Stimulated activated CD4-positive, alpha-beta T cell treated with anti-CD3 and anti-CD28 coated beads, Interleukin-4, amount 100 ng/mL, for 1 hour (primary cell): ENCODE data around the gene SMAD4.
"Not testable (repeated sequence)": the region's sequence is repeated elsewhere in the genome, so short reads cannot be mapped to it uniquely, and the experiment has no call there.

Experiments used
- DNase-seq: peaks from one replicate; pipeline ENCODE4 v3.0.0-alpha.2; 2020

SMAD4 gene

DNA sequence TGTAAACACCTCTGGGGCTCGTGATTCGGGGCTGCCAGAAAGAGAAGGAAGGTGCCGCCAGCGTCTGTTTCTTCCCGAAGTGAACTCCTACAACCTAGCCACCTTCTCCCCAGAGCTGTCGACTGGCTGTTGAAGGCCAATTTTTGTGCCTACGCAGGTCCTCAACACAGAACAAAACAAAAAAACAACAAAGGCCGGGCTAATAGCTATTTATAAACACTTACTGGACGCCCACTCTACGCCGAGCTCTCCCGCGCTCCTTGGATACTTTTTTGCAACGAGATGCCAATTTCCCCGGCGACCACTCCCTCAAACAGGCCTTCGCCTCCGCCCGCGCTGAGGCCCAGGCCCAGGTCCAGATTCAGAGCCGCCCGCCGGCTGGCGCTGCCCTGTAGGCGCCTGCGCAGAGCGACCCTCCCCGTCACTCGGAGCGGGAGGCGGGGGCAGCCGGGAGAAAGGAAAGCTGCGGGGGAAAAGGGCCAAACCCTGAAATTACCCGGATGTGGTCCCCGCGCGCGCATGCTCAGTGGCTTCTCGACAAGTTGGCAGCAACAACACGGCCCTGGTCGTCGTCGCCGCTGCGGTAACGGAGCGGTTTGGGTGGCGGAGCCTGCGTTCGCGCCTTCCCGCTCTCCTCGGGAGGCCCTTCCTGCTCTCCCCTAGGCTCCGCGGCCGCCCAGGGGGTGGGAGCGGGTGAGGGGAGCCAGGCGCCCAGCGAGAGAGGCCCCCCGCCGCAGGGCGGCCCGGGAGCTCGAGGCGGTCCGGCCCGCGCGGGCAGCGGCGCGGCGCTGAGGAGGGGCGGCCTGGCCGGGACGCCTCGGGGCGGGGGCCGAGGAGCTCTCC lies at the start of gene SMAD4:
SMAD4 (plus strand) TSS at position 520 of the 843 bp plus-strand sequence. CDS start 16,834 bp downstream, outside the sequence.
- peak; percentile 99 for DNase-seq

DNA sequence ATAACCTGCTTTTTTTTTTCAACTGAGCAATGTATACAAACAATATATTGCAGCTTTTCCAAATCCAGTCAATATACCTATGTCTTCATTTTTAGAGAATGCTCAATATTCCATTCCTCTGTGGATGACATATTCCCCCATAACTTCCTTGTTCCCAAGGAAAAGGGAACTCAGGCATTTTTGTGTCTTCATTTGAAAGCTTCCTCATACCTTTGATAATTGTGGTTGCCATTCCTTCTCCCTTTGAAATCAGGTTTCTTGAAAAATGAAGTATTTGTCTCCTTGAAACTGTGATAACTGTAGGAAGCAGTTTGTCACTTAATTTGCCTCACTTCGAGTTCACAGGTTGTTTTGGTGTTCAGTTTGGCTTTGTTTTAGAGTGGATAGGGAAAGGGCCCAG lies 48.6 kb upstream of the SMAD4 start:
- DNase-seq: no peak

DNA sequence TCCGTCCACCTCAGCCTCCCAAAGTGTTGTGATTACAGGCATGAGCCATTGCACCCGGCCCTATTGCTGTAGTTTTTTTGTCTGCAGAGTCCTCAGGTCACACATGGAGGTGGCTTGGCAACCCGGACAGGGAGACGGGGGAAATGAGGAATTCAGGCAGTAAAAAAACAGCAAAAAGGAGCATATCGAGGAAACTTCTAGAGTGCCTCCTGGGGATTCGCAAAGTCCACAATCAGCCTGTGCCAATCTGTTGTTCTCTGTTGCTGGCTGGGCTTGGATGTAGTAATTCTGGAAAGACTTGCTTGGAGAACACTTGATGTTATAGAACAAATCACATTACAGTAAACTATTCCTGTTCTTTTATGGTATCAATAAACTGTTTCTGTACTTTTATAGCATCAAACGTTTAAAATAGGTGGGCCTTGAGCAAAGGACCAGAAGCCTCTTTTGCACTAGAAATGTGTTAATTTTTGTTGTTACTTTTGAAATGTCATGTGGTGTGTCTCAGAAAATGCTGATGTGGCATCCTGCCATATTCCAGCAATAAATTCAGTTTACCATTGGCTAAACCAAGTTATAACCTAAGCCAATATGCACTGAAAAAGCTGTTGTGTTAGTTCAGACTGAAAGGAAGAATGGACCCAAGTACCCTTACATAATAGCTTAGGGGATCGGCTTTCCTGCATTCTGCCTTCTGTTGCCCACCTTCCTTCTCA lies 47.8 kb upstream of the SMAD4 start:
- DNase-seq: no peak

DNA sequence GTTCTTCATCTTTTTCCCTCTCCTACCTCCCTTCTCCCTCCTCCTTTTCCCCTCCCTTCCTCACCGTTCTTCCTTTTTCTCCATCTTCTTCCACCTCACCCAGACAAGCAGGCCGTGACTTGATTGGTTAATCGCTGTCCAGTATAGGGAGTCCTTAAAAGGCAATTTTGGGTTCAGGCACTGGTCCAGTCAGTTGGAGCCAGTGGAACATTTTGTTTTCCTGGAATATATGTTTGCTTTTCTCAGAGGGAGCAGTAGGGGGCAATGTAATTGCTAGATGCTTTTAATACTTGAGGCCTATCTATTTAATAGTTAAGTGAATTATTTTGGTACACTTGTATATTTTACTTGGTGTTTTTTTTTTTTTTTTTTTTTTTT lies 47.2 kb upstream of the SMAD4 start:
- DNase-seq: no peak

DNA sequence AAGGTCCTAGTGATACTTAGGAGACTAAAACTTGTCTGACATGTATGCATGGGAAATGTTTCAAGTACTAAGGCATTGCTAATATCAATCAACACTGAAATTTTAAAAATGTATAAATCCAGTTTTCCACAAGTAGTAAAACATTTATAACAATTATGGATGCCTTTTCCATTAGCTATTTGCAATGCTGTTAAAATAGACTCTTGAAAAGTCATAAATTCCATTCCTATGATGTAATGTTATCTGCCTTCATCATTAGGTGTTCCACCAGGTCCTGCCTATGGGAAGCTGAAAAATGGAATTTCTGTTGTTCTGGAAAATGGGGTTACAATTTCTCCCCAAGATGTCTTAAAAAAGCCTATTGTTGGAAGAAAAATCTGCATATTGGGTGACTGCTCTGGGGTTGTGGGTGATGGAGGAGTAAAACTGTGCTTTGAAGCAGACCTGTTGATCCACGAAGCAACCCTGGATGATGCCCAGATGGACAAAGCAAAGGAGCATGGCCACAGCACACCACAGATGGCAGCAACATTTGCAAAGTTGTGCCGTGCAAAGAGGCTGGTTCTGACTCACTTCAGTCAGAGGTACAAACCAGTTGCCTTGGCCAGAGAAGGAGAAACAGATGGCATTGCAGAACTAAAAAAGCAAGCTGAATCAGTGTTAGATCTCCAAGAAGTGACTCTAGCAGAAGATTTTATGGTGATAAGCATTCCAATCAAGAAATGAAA lies 43.5 kb upstream of the SMAD4 start:
- DNase-seq: no peak

DNA sequence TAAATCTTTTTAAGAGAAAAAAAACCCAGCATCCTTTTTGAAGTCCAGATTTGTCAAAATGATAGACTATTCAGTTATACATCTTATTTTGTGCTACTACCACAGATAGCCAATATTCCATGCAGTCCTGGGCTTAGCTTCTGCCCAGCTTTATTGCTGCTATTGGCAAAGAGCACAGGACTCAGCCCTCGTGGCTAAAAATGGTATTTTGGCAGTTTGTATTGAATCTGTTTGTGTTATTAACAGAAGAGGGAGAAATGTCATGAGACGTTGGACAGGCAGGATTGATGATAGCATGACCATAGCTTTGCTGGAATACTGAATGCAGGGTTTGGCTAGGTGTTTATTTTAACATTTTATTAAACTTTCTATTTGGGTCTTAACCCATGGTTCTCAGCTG lies 42.8 kb upstream of the SMAD4 start:
- DNase-seq: no peak

DNA sequence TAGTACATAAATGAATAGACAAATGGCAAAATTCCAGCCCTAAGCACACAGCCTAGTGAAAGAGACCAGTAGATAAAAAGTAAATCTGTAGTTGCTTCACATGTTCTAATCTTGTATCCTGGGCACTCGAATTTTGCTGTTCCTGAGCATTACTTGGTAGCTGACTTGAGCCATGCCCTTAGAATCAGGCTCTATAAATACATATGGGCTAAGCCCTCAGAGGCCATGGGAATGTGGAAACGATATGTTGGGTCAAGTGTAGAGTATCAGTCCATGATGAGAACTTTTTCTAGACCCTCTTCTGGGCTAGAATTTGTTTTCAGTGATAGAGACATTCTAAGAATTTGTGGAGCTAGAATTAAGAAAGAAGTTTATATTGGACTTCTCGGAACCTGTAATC lies 40.3 kb upstream of the SMAD4 start:
- DNase-seq: no peak

DNA sequence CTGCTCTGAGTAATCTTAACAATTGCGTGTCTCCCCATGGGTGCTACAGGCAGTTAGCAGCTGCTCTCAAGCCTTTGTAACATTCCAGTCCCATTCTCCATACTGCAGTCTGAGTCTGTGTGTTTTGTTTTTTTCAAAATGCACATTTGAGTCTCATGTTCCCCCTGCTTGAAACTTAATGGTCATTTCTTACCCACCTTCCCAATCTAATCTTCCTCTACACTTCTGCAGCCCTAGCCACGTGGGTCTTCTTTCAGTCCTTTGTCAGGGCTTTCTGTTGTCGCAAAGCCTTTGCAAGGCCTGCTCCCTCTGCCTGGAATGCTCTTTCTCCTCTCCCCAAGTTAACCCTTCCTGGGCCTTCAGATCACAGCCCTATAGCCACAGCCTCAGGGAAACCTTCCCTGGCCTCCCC lies 37.7 kb upstream of the SMAD4 start:
- no peak for DNase-seq

DNA sequence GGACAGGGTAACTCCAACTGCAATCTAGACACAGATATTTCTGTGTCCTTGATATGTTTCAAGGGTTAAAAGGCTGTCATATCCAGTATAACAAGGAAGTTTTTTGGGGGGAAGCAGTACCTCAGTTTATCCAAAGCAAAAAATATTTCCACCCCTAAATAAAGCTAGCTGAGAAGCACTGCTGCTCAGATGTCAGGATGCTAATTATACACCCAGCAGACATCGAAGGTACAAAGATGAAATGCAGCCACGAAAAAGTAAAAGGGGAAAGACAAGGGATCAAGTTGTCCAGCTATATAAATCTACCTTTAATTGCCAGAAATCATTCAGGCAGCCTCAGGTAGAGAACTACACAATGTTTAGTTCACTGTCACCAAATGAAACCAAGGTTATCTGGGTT lies 36.0 kb upstream of the SMAD4 start:
- no peak for DNase-seq

DNA sequence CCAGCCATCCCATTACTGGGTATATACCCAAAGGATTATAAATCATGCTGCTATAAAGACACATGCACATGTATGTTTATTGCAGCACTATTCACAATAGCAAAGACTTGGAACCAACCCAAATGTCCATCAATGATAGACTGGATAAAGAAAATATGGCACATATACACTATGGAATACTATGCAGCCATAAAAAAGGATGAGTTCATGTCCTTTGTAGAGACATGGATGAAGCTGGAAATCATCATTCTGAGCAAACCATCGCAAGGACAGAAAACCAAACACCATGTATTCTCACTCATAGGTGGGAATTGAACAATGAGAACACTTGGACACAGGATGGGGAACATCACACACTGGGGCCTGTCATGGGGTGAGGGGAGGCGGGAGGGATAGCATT lies 26.8 kb upstream of the SMAD4 start:
- not testable (repeated sequence) for DNase-seq

DNA sequence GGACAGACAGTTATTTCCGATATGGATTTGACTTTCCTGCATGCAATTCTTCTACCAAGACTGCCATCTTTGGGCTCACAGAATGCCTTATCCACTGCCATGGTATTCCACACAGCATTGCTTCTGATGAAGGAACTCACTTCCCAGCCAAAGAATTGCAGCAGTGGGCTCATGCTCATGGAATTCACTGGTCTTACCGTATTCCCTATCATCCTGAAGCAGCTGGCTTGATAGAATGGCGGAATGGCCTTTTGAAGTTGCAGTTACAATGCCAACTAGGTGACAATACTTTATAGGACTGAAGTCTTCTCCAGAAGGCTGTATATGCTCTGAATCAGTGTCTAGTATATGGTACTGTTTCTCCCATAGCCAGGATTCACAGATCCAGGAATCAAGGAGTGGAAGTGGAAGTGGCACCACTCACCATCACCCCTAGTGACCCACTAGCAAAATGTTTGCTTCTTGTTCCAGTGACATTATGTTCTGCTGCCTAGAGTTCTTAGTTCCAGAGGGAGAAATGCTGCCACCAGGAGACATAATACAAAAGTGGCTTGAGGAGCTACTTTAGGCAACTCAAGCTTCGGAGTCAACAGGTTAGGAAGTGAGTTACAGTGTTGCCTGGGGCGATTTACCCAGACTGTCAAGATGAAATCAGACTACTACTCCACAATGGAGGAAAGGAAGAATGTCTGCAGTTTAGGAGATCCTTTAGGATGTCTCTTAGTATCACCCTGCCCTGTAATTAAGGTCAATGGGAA lies 23.8 kb upstream of the SMAD4 start:
- no peak for DNase-seq

DNA sequence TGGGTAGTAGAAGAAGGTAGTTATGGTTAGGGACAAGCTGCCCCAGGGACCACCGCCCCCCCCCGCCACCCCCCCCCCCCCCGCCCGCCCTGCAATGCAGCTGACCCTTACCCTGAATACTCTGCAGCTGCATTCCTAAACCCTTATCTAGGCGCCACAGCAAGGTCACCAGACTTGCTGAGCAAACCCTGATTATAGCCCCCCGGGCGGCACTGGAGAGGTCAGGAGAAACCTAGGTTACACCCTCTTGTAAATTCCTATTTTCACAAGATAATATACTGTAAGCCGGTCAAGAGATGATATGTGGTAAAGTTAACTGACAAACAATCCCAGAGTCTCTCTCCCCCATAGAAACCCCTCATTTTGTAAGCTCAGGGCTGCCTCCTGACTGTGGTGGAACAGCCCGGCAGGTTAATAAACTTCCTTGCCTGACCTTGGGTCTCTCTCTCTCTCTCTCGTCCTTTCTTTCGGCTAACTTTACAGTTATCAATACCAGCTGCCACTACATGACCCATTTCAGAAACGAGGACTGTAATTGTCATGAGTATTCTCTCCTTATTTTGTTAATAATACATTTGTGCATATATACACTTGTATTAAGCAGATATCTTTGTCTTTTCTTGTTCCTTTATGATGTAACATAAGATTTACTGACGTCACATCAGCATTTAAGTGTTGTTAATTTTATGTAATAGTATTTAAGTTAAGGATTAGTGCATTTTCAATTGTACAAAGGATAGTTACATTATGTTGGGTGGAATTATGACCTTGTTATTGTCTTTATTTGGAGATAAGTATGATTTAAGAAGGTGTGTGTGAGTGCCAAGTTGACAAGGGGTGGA lies 22.8 kb upstream of the SMAD4 start:
- DNase-seq: no peak

DNA sequence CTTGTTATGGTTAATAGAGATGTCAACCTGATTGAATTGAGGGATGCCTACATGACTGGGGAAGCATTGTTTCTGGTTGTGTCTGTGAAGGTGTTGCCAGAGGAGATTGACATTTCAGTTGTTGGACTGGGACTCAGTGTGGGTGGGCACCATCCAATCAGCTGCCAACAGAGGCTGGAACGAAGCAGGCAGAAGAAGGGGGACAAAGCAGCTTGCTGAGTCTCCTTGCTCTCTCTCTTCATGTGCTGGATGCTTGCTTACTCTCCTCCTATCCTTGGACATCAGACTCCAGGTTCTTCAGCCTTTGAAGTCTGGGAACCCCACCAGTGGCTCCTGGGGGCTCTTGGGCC lies 22.2 kb upstream of the SMAD4 start:
- DNase-seq: no peak

DNA sequence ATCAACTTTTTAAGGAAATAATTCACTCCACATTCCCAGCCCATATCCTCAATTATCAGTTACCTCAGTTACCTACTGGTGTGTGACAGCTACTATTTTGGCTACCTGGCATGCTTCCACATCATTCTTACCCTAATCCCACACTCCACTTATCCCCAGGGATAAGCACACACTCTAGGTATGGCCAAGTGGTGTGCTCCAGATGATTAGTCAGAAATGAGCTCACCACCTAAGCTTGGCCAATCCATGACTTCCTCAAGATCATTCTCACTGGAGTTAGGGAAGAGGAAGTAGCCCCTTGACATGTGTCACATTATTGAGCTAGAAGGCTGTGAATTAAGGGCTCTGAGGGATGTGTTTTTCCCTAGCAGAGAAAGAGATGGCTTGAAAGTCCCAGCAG lies 20.9 kb upstream of the SMAD4 start:
- DNase-seq: no peak

DNA sequence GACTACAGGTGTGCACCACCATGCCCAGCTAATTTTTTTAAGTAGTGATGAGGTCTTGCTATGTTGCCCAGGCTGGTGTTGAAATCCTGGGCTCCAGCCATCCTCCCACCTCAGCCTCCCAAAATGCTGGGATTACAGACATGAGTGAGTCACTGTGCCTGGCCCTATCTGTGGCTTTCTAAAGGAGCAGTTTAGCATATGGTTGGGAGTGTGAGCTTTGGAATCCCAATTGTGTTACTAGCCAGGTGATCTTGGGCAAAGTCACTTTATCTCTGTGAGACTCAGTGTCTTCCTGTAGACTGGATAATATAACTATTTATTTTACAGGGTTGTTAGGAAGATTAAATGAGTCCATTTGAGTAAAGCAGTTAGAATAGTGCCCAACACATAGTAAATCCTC lies 19.8 kb upstream of the SMAD4 start:
- DNase-seq: no peak

DNA sequence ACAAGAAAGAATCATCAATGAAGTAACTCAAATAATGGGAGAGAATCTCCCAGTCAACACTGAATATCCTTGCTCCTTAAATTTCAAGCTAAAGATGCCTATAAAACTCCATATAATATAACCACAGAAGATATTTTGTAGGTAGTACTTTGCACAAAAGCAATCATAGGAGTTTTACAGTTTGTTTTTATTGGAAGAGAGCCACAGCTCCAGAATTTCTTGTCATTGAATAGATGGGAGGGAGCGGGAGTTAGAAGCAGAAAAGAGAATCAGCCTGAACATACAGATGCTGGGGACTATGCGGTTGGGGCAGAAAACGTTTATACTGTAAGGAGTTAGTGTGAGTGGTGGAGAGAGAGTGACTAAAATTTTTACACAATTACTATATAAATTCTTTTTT lies 18.3 kb upstream of the SMAD4 start:
- no peak for DNase-seq

DNA sequence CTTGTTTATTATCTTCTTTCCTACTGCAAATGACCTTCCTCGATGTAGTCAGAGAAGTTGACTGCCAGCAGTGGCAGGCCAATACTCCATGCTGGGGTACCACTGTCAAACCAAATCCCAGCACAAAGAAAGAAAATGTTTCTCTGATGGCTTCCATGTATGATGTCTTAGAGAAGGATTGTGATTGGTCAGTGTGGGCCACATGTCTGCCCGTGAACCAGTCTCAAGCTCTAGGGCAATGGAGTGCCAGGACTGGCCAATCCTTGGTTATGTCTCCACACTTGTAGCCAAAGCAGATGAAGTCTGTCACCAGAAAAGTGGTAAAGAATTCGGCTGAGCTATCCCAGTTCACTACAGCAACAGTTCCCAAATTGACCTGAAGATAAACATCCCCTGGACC lies 17.6 kb upstream of the SMAD4 start:
- DNase-seq: no peak

DNA sequence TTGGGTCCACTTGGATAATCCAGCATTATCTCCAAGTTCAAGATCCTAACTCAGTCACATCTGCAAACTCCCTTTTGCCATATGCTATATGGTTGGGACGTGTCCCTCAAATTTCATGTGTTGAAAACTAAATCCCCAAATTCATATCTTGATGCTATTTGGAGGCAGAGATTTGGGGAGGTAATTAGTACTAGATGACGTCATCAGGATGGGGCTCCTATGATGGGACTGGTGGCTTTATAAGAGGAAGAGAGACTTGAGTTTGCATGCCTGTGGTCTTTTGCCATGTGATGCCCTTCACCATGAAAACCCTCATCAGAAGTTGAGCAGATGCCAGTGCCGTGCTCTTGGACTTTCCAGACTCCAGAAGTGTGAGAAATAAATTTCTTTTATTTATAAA lies 16.8 kb upstream of the SMAD4 start:
- no peak for DNase-seq

DNA sequence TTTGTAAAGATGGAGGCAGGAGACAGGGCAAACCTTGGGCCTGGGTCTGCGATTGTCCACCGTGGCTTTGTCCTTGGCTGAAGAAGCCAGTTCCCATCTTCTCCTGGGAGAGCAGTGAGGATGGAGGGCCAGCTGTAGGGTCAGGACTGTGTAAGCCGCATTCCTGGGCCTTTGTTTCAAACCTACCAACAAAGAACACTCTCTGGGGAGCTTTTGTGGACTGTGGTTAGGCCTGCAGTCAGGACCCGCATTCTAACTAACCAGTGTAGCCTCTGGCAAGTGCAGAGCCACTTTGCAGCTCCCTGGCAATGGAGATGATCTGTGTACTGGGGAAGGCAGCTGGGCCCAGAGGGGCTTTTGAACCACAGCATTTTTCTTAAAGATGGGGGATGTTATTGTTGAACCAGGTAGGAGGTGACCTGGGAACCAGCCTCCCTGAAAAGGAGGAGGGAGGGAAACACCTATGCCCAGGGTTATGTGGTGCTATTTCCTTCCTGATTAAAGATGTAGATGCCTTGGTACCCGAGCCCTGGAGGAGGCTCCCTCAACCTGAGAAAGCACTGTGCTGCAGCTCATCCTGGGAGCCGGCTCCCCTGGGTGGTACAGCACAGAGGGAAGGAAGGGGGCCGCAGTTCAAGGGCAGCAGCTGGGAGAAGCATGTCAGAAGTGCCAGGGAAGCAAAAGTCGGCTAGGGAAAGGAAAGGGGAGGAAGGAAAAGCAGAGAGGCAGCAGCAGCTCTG lies 12.7 kb upstream of the SMAD4 start:
- DNase-seq: no peak

DNA sequence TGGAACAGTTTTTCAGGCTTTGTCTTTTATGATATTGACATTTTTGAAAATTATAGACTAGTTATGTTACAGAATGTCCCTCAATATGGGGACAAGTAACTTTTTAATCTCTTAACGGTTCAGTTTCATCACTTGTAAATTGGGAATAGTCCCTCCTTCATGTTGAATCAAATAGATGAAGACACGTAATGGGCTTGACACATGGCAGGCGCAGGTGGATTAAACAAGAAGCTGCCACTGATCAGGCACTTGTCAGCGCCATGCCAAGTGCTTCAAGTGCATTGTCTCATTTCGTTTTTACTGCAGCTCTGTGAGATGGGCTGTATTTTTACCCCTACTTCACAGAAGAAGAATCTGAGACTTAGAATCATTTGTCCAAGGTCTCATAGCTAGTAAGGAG lies 9.5 kb upstream of the SMAD4 start:
- no peak for DNase-seq

DNA sequence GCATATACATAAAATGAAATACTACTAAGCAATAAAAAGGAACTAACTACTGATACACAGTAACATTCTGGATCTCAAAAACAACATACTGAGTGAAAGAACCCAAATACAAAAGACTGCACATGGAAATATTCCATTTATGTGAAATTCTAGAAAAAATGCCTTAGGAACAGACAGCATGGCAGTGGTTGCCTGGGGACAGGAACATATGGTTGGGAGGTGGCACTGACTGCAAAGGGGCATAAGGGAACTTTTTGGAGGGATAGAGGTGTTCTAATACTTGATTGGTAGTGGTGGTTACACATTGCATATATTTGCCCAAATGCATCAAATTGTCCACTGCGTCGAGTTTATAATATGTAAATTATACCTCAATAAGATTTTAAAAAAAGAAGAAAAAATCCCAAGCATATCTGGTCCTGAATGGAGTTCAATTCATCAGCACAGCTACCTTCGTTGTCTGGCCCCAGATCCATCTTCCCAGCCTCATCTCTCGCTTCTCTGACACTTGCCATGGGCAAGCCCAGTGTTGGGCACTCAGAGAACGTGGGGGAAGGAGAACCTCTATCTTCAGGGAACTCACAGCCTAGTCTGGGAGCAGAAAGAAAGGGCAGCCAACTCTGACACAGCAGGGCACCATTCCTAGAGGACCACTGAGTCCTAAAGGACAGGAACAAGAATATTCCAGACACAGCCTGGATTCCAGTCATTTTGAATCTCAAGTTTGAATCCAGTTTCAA lies 8.6 kb upstream of the SMAD4 start:
- DNase-seq: no peak
